Muscle of leg (tissue), 16 donors: ENCODE data around the gene B4GALNT3. TPM values are rescaled to one million over a fixed set of nuclear protein-coding genes. Genes with fewer than 3 reads are reported as not detected.
"Not testable (repeated sequence)": the region's sequence is repeated elsewhere in the genome, so short reads cannot be mapped to it uniquely, and the experiment has no call there.

Experiments used
- DNase-seq: peaks from one replicate; pipeline ENCODE4 v3.0.0; 2013
- H3K27ac ChIP-seq: one replicate; pipeline ENCODE4 v1.5.1; 2013; ENCODE audit warnings: mild to moderate bottlenecking, low read length, control low read depth
- H3K27me3 ChIP-seq: one replicate; pipeline ENCODE4 v1.6.1; 2013; ENCODE audit warnings: low read length; ENCODE audit not compliant: control insufficient read depth, insufficient read depth
- H3K36me3 ChIP-seq: one replicate; pipeline ENCODE4 v1.6.1; 2013; ENCODE audit warnings: low read length; ENCODE audit not compliant: control insufficient read depth, insufficient read depth
- H3K4me1 ChIP-seq: one replicate; pipeline ENCODE4 v1.6.1; 2013; ENCODE audit warnings: low read length; ENCODE audit not compliant: control insufficient read depth, insufficient read depth
- H3K4me3 ChIP-seq: one replicate; pipeline ENCODE4 v1.5.1; 2013; ENCODE audit warnings: low read length, control low read depth
- H3K9me3 ChIP-seq: replicated peaks from 2 replicates; pipeline ENCODE4 v1.6.1; 2013; ENCODE audit warnings: low read depth, low read length; ENCODE audit not compliant: control insufficient read depth
- WGBS: methylation state at CpG from one replicate; pipeline ENCODE4 v1.1.5; 2013; ENCODE audit warnings: missing lambda C conversion rate; ENCODE audit not compliant: insufficient coverage; 5-methylcytosine and 5-hydroxymethylcytosine counted together
- long read RNA-seq, 11 donors: transcript quantifications; one replicate each; lab custom pipeline, GENCODE V29; 2026
- polyA plus RNA-seq, 8 donors: library from polyadenylated mRNA; unstranded; fragments of 120-200 nt; gene quantifications; one replicate each; pipeline versions ENCODE4 v1.2.1 to v1.2.3, GENCODE V29; 2013; ENCODE audit warnings: inconsistent platforms in 1 of 8, low replicate concordance in 1 of 8; ENCODE audit not compliant: insufficient read length in 8 of 8, insufficient read depth in 1 of 8
- total RNA-seq: library from RNA; stranded (reverse); fragments of 120-200 nt; gene quantifications from one replicate; pipeline ENCODE4 v1.2.4, GENCODE V29; 2013

B4GALNT3 gene
- 6.0 TPM for total RNA-seq
- polyA plus RNA-seq: 10 to 100 TPM in 3 of 8 donors, 1 to 10 TPM in 5; 8.4 to 12.4 (median 9.4) TPM
- long read RNA-seq, donor 1: 0 reads
- long read RNA-seq, donor 2: 0 reads
- long read RNA-seq, donor 3: 0 reads
- long read RNA-seq, donor 4: 0 reads
- long read RNA-seq, donor 5: 0 reads
- long read RNA-seq, donor 6, partial matches to known transcripts: 0 of 1 reads
- long read RNA-seq, donor 6, other reads (novel, unspliced or antisense): 0 of 1 reads
- long read RNA-seq, donor 7: 0 reads
- long read RNA-seq, donor 8: 0 reads
- long read RNA-seq, donor 9: 0 reads
- long read RNA-seq, donor 10: 0 reads
- long read RNA-seq, donor 11: 0 reads

DNA sequence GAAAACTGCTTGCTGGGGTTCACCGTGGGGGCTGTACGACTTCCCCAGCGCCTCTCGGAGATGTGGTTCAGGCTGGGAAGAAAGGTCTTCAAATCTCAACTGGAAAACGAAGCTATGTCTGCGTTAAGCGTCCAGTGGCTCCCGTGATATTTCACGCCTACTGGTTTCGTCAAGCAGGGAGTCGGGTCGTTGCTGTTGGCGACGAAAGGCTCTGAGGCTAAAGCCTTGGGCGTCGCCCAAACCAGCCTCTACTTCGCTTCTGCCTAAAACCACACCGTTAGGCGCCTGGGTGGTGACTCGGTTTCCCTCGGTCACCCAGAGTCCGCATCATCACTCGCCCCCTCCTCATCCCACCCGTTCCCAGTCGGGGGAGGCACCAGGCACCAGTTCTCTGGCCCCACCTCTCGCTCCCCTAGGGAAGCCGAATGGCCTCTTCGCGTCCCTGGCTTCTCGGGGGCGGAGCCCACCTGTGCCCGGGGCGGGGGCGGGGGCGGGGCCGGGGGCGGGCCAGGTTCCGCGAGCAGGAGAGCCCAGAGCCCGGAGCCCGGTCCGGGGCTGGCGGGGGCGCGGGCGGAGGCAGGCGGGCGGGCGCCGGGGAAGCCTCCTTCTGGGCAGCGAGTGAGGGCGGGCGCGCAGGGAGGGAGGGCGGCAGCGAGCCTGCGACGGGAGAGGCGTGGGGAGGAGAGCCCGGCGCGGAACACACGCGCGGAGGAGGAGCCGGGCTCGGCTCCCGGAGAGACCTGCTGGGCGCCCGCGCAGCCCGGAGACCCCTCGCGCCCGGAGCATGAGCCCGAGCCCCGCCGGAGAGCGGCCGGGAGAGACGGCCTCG lies at the start of gene B4GALNT3:
Gene B4GALNT3, plus strand, starts transcription at position 510 of the 829 bp plus-strand sequence. CDS start 438 bp downstream, outside the sequence.
- Histone ChIP-seq H3K27ac (no peak within 1 kb of the TSS), H3K9me3 (no peaks in the 10 kb centered on the region), H3K27me3 (peaks cover 47% of the 10 kb centered on the region), H3K4me3 (peak within 1 kb of the TSS; percentile 43), H3K4me1 (peaks cover 15% of the 10 kb centered on the region), H3K36me3 (no peaks in the 10 kb centered on the region)
- DNase-seq: peak; percentile 52
- 2% methylated on average over 71 of the region's 82 CpGs for WGBS

DNA sequence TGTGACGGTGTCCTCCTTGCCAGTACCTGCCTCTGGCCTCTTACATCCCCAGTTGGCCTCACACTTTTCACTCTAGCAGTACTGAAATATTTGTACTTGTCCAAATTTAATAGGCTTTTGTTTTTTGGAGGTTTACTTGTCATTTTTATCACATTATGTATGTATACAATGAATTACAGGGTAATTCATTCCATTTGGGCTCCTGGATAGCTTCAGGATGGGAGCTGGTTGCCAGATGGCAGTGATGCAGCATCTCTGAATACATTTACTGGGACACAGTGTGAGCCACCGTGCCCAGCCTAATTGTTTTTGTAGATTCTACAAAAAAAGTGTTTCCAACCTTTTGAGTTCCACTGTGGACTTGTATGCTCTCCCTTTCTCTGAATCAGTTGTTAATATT lies 44.9 kb upstream of the B4GALNT3 start:
- no peaks in the 10 kb centered on the region for H3K4me1 ChIP-seq
- no peak for DNase-seq
- no peak overlapping the region for H3K27ac ChIP-seq
- H3K36me3 ChIP-seq: peaks cover 29% of the 10 kb centered on the region
- H3K27me3 ChIP-seq: no peaks in the 10 kb centered on the region
- H3K9me3 ChIP-seq: no peaks in the 10 kb centered on the region
- WGBS: no CpG with 5 or more reads among the region's 2 CpGs
- no peak overlapping the region for H3K4me3 ChIP-seq

DNA sequence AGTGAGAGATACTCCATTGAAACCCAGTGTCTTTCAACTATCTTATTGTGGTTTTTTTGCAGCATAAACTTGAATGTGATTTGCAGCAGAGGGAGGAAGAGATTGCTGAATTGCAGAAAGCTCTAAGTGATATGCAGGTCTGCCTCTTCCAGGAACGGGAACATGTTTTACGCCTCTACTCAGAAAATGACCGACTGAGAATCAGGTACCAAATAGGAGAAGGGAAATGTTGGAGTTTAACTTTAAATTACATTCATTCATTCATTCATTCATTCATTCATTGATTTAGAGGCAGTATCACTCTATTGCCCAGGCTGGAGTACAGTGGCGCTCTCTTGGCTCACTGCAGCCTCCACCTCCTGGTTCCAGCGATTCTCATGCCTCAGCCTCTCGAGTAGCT lies 41.3 kb upstream of the B4GALNT3 start:
- Histone ChIP-seq H3K4me3 (no peak overlapping the region), H3K27ac (no peak overlapping the region), H3K9me3 (no peaks in the 10 kb centered on the region), H3K27me3 (no peaks in the 10 kb centered on the region), H3K36me3 (peaks cover 18% of the 10 kb centered on the region), H3K4me1 (no peaks in the 10 kb centered on the region)
- 86% methylated on average over 1 of the region's 6 CpGs for WGBS
- no peak for DNase-seq

DNA sequence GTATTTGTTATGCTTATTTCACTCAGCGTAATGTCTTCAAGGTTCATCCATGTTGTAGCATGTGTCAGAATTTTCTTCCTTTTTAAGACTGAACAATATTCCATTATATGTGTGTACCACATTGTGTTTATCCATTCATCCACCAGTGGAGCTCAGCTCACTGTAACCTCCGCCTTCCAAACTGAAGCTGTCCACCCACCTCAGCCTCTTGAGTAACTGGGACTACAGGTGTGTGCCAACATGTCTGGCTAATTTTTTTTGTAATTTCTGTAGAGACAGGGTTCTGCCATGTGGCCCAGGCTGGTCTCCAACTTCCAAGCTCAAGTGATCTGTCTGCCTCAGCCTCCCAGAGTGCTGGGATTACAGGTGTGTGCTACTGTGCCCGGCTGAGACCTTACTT lies 37.2 kb upstream of the B4GALNT3 start:
- H3K27me3 ChIP-seq: no peaks in the 10 kb centered on the region
- H3K36me3 ChIP-seq: peaks cover 18% of the 10 kb centered on the region
- H3K9me3 ChIP-seq: no peaks in the 10 kb centered on the region
- no peak for DNase-seq
- H3K4me1 ChIP-seq: no peaks in the 10 kb centered on the region
- H3K4me3 ChIP-seq: no peak overlapping the region
- H3K27ac ChIP-seq: no peak overlapping the region
- WGBS: no CpG with 5 or more reads among the region's 3 CpGs

DNA sequence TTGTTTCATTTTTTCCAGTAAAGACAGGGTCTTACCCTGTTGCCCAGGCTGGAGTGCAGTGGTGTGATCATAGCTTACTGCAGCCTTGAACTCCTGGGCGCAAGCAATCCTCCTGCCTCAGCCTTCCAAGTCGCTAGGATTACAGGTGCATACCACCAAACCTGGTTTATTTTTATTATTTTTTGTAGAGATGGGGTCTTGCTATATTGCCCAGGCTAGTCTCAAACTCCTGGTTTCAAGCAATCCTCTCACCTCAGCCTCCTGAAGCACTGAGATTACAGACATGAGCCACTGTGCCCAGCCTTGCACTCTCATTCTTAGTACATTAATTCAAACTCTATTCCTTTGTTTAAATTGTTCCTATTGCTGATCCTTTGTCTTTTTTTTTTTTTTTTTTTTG lies 24.0 kb upstream of the B4GALNT3 start:
- peaks cover 24% of the 10 kb centered on the region for H3K36me3 ChIP-seq
- H3K4me1 ChIP-seq, H3K27ac ChIP-seq, H3K4me3 ChIP-seq, H3K9me3 ChIP-seq, H3K27me3 ChIP-seq, DNase-seq: not testable (repeated sequence)
- whole genome bisulfite sequencing: no CpG with 5 or more reads among the region's 2 CpGs

DNA sequence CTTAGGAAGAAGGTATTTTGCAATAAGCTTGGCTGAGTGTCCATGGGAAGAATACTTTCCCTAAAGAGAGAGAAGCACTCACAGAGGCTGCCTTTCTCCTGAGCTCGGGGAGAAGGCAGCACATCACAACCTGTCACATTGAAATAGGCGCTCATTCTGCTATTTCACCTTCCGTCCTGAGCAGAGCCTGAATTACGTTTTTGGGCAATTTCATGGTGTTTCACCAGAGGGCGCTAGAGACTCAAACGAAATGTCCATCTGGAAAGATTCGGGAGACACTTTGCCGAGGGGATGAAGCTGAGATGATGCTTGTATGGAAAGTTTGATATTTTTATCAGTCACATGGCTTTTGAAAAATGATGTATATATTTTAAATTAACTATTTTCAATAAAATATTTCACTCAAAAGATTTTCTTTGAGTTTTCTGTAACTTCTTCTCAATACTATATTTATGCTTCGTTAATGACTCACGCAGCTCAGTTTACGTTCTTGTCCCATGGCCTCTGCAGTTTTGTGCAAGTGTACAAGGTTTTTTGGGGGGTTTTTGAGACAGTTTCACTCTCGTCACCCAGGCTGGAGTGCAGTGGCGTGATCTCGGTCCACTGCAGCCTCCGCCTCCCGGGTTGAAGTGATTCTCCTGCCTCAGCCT lies 17.4 kb upstream of the B4GALNT3 start:
- Histone ChIP-seq H3K4me3 (no peak overlapping the region), H3K9me3 (no peaks in the 10 kb centered on the region), H3K27me3 (no peaks in the 10 kb centered on the region), H3K27ac (no peak overlapping the region), H3K36me3 (peaks cover 5% of the 10 kb centered on the region), H3K4me1 (no peaks in the 10 kb centered on the region)
- DNase-seq: peak; percentile 59
- 80% methylated on average over 1 of the region's 16 CpGs for WGBS

DNA sequence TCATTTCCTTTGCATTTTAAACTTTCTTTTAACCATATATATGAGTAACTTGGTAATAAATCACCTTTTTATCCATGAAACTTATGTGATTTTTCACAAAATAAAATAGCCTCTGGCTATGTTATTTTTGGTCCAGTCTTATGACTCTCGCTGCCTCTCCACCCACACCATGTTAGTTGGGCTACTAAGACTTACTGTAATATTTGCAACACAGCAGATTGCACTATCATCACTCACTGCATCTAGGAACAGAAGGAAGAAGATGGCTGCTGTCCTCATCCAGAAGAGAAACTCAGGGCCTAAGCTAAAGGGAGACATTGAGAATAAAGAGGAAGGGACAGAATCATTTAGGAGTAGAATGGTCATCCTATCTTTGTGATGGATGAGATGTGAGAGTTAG lies 12.6 kb upstream of the B4GALNT3 start:
- WGBS: no CpG with 5 or more reads among the region's 1 CpG
- H3K36me3 ChIP-seq: no peaks in the 10 kb centered on the region
- H3K9me3 ChIP-seq: no peaks in the 10 kb centered on the region
- no peak for DNase-seq
- no peak overlapping the region for H3K27ac ChIP-seq
- H3K4me1 ChIP-seq: no peaks in the 10 kb centered on the region
- peaks cover 3% of the 10 kb centered on the region for H3K27me3 ChIP-seq
- H3K4me3 ChIP-seq: no peak overlapping the region

DNA sequence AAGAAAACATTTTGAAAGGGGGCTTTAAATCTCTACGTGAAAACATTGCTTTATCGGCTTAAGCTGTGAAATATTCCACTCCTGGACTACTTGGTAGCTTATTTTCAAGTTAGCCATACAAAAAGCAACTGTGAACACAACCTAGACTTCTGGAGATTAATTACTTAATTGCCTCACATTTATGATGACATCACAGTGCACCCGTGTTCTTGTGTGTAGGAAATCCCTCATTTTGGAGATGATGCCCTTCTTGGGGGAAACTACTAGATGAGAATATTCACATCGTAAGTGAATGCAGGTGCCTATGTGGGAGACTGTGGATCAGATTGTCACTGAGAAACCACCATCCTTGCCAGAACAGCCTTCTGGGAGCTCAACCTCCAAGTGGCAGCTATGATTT lies 10.5 kb upstream of the B4GALNT3 start:
- peaks cover 3% of the 10 kb centered on the region for H3K27me3 ChIP-seq
- WGBS: no CpG with 5 or more reads among the region's 4 CpGs

DNA sequence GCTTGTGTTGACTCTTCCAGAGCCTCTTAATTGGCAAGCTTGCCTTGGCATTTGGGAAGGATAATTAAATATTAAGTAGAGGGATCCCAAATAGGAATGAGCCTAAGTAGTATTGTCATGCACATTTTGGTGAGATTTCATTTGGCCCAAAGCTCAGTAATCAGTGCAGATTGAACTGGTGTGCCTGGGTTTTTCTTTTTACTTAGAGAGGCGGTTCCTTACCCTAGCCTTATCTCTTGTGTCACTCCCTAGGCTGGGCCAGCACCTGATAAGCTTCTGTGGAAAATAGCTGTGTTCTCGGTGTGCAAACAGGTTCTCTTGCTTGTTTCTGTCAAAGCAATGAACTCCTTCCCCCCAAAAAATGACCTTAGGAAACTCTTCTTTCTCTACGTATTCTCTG lies 9.3 kb upstream of the B4GALNT3 start:
- no peak overlapping the region for H3K27ac ChIP-seq
- H3K36me3 ChIP-seq: no peaks in the 10 kb centered on the region
- 83% methylated on average over 2 of the region's 3 CpGs for WGBS
- peaks cover 3% of the 10 kb centered on the region for H3K27me3 ChIP-seq
- H3K4me3 ChIP-seq: no peak overlapping the region
- H3K4me1 ChIP-seq: no peaks in the 10 kb centered on the region
- H3K9me3 ChIP-seq: no peaks in the 10 kb centered on the region
- DNase-seq: no peak

More for the DNA sequence above, 10.5 kb upstream of the B4GALNT3 start:
- Histone ChIP-seq H3K4me3 (no peak overlapping the region), H3K4me1 (no peaks in the 10 kb centered on the region), H3K27ac (no peak overlapping the region), H3K9me3 (no peaks in the 10 kb centered on the region), H3K36me3 (no peaks in the 10 kb centered on the region)
- no peak for DNase-seq

DNA sequence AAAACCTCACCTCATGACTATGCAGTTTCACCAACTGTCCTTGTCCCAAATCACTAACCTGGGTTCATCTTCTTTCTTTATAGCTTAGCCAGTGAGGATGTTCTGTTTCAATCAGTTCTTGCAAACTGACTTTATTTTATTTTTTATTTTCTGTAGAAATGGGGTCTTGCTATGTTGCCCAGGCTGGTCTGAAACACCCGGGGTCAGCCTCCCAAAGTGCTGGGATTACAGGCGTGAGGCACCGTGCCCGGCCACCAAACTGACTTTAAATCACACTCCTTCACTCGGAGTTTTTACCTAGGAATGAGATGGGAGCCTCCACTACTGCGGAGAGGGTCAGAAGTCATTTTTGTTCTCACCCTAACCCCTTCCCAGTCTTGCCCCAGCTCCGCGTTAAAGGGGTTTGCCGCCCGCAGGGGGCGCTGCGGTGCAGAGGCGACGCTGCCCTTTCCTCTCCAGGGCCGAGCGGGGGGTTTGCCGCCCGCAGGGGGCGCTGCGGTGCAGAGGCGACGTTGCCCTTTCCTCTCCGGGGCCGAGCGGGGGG lies 7.0 kb upstream of the B4GALNT3 start:
- Histone ChIP-seq H3K9me3 (no peaks in the 10 kb centered on the region), H3K4me1 (no peaks in the 10 kb centered on the region), H3K4me3 (no peak overlapping the region), H3K27me3 (peaks cover 10% of the 10 kb centered on the region), H3K36me3 (no peaks in the 10 kb centered on the region), H3K27ac (no peak overlapping the region)
- WGBS: 83% methylated on average over 1 of the region's 25 CpGs
- DNase-seq: no peak
